GM19463 (cell line): ENCODE measurements around the gene NCF2.
"Not testable (repeated sequence)": the region's sequence is repeated elsewhere in the genome, so short reads cannot be mapped to it uniquely, and the experiment has no call there.

ENCODE experiments used
- ATAC-seq: cut with Tn5 transposase; IDR thresholded peaks from one replicate; pipeline ENCODE4 v1.9.1; 2021; ENCODE audit warnings: mild to moderate bottlenecking, moderate library complexity; ENCODE audit not compliant: unreplicated experiment

NCF2 gene

GRCh38 chr1:183590244-183591191 is at the start of gene NCF2:
Gene NCF2, minus strand, starts transcription at chr1:183590459. Its CDS starts 130 bp downstream, at chr1:183590329.
- peak; percentile 75 for ATAC-seq

DNA sequence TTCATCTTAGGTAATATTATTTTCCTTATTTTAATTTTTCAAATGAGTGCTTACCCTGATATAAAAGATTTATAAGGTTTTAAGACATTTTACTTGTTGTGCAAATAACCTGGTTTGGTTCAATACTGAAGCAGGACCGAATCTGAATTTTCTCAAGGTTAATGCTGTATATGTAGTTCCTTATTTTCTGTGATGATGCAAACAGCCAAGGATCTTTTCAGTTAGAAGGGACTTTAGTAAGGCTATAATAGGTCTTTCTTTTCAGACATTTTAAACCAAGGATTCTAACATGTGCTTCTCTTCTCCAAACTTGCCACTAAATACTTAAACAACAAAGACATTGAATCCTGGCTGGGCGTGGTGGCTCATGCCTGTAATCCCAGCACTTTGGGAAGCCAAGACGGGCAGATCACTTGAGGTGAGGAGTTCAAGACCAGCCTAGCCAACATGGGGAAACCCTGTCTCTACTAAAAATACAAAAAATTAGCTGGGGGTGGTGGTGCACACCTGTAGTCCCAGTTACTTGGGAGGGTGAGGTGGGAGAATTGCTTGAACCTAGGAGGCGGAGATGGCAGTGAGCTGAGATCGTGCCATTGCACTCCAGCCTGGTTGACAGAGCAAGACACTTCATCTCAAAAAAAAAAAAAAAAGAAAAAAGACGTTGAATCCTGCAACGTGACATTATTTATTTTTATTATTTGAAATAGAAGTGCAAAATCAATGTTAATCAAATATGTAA is 48.6 kb upstream of the NCF2 start:
- ATAC-seq, result no peak

DNA sequence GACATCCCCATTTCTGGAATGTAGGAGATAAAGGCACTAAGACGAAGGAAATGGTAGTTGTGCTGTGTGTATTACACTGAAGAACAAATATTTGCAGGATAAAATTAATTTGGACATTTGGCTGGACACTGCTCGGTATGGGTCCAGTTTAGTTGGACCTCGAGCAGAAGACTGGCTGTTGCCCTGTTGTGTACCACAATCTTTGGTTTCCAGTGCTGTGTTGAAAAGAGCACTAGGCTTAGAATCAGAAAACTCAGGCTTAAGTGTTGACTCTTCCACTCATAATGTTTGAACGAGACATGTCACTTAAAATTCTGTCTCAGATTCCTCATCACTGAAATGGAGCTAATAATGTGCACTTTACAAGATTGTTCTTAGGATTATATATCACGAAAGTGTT is 46.5 kb upstream of the NCF2 start:
- no peak for ATAC-seq

GRCh38 chr1:183636334-183636682 is 46.0 kb upstream of the NCF2 start:
- no peak for ATAC-seq

DNA sequence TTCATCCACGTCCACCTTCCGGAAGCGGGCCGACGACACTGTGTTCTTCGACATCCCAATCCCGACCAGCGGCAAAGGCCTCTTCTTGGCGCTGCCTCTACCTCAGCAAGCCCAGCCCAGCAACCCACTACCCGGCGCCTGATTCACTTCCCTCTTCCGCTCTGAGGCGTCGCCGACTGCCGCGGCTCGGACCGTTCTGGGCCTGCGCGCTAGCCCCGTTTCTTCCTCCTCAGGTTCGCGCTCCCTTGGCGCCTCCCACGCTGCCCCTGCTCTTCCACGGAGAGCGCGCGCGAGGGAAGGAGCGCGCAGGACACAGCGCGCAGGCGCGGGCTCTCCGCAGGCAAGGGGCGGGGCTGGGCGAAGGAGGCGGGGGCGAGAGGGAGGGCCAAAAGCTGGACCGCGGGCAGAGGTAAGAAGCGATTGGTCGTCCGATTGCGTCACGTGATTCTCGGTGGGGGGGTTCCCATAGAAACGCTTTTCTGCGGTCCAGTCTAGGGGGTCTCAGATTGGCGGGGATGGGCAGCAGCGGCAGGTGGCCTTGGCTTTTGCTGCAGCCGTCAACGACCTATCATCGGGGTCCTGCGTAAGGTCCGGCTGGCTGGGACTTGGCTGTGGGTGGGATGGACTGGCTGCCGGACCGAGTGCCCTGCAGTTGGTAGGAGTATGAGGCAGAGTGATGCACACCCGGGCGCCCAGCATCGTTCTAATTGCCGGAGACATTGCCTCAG is 45.5 kb upstream of the NCF2 start, which contains the start of gene ARPC5:
ARPC5 (minus strand) TSS at position 178 of the 728 bp plus-strand sequence; CDS start at position 54, 124 bp downstream.
- peak; percentile 86 for ATAC-seq

GRCh38 chr1:183635099-183635605 is 44.9 kb upstream of the NCF2 start:
- ATAC-seq, result no peak

- no peak for ATAC-seq
These were observed 44.3 kb upstream of the NCF2 start for GRCh38 chr1:183634429-183635065.

DNA sequence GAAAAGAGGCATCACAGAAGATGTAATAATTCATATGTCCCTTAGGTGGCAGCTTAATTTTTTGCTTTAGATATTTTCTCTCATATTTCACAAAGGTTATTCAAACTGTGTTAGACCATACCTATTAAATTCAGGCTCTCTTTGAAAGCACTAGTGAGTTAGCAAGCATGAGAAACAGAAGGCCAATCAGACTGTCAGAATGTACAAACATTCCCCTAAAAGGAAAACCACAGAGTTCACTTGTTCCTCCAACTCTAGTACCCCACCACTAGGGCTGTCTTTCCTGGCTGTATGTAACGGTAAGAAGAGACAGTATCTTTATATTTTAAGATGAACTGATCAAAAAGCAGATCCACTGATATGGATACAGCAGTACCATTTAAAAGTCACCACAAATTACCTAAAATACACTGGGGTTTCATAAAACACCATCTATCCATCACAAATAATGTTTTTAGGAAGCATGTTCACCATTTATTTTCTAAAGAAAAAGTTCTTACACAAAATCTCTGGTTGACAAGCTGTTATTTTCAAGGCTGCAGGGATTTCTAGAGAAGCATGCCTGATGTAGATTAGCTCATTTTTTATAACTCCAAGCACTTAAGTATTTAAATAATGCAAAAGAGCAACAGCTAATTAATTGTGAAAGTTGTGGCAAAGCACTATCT is 43.6 kb upstream of the NCF2 start:
- peak; percentile 33 for ATAC-seq

- ATAC-seq, result no peak
These were observed 42.7 kb upstream of the NCF2 start for GRCh38 chr1:183632964-183633363.

DNA sequence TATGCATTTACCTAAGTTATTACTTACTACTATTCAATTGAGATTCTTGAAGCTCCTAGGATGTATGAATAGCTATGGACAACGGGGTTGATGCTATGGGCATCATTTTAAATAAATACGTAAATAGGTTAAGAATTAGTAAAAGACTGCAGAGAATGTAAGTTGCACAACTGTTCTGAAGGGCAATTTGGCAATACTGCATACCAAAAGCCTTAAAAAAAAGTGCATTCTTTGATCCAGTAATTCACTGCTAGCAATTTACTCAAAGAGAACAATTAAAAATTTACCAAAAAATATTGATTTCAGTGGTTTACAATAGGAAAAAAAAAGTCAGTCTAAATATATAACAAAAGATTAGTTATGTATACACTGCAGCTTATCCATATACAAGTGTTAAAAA is 41.9 kb upstream of the NCF2 start:
- ATAC-seq, result no peak

DNA sequence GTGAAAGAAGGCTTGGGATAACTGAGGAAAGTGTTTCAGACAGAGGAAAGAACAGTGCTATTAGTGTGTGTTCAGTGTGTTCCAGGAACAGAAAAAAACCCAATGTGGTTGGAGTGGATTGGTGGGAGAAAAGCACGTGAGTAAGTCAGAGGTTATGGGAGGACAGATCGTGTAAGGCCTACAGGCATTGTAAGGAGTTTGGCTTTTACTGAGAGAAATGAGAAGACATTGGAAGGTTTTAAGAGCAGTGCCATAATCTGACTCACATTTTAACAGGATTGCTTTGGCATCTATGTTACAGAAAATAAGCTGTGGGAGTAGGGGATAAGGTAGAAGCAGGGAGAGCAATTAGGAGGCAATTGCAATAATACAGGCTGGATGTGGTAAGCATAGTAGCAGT is 40.5 kb upstream of the NCF2 start:
- no peak for ATAC-seq

- no peak for ATAC-seq
These were observed 38.3 kb upstream of the NCF2 start for GRCh38 chr1:183628537-183628936.

- not testable (repeated sequence) for ATAC-seq
These were observed 36.0 kb upstream of the NCF2 start for GRCh38 chr1:183626236-183626635.

DNA sequence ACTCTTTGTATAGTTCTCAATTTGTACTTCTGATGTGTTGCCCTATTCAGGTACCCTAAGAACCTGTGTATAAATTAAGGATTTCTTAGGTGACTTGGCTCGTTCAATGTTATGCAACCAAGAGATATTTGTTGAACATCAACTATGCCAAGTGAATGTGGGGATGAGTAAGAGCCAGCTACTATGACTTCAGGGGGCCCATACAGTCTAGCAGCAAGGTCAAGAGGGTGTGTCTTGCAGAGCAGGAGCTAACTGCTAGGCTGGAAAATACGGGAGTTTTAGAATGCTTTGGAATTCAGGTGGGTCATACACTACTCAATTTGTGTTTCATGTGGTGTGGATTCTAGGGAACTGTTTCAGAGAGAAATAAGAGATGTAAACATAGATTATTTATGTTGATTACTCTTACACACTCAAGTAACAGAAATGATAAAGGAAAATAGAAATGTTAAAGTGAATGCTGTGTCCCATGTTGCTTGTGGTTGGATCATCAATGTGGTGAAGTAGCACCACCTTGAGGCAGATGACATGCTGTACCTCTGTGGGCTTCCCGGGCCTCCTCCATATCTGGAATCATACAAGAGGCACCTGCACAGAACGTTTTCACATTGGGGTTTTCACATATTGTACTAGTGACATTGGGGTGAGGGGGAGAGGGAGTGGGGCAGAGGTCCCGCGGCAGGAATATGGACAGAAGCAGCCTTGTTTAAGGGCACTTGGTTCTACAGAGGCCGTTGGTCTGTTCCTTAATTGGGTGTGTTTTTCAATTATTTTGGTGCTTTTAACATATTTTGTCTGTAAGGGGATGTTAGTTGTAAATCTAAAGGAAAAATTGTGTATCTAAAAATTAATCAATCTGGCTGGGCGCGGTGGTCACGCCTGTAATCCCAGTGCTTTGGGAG is 32.9 kb upstream of the NCF2 start:
- peak; percentile 85 for ATAC-seq

- ATAC-seq, result no peak
These were observed 31.8 kb upstream of the NCF2 start for GRCh38 chr1:183622013-183622412.

GRCh38 chr1:183620311-183620710 is 30.1 kb upstream of the NCF2 start:
- ATAC-seq, result no peak

DNA sequence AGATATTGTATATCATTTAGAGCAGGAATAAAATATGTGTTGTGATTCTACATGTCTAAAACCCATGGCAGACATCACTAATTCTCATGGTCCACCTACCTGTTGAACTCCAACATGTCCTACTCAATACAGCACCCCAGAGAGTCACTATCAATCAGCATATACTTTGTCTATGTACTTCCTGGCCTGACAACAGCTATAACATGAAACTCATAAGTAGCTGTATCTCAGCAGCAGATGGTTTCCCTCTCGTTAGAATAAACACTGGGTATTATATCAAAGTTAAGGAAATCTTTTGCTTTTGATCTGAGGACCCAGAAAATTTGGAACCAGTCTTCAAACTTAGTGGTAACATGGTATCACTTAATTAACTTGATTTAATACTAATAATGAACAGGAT is 29.5 kb upstream of the NCF2 start:
- no peak for ATAC-seq

- not testable (repeated sequence) for ATAC-seq
These were observed 27.9 kb upstream of the NCF2 start for GRCh38 chr1:183618202-183618601.

DNA sequence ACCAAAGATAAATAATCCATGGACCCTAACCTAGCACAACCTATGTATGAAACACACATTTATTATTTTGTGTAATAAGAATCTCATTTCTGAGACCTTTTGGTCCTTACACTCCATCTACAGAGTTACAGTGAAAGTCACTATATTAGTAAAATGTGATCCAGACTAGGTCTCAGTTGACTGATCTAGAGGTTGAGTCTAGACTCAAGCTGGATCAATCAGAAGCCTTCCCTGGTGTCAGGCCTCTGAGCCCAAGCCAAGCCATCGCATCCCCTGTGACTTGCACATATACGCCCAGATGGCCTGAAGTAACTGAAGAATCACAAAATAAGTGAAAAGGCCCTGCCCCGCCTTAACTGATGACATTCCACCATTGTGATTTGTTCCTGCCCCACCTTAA is 22.7 kb upstream of the NCF2 start:
- ATAC-seq, result not testable (repeated sequence)
